Measurements from ENCODE around the gene CCS. TPM values are rescaled to one million over a fixed set of nuclear protein-coding genes. Genes with fewer than 3 reads are reported as not detected.

The CCS gene
- total and polyA plus RNA-seq, 8 donors: 16.9 to 125 (median 20.8) TPM

DNA sequence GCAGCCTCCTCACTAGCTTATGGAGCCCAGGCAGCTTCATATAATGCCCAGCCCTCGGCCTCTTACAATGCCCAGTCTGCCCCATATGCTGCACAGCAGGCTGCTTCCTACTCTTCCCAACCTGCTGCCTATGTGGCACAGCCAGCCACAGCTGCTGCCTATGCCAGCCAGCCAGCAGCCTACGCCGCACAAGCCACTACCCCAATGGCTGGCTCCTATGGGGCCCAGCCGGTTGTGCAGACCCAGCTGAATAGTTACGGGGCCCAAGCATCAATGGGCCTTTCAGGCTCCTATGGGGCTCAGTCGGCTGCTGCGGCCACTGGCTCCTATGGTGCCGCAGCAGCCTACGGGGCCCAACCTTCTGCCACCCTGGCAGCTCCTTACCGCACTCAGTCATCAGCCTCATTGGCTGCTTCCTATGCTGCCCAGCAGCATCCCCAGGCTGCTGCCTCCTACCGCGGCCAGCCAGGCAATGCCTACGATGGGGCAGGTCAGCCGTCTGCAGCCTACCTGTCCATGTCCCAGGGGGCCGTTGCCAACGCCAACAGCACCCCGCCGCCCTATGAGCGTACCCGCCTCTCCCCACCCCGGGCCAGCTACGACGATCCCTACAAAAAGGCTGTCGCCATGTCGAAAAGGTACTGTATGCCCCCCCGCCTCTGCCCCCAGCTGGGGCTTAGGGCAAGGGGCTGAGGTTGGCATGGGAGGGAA, 32.2 kb downstream of the CCS start:
- ATAC-seq: no peak
- WGBS, 2 donors: 93% methylated on average over 26 of the region's 26 CpGs
- Histone ChIP-seq H3K9me3 (no peaks in the 10 kb centered on the region), H3K27ac (no peak overlapping the region), H3K4me3 (no peak overlapping the region), H3K36me3 (peaks cover 8 to 36% (median 33%) of the 10 kb centered on the region in 3 donors), H3K4me1 (peaks cover 4 to 28% (median 6%) of the 10 kb centered on the region in 3 donors), H3K27me3 (no peaks in the 10 kb centered on the region)
- TF ChIP-seq, protein P1, sequence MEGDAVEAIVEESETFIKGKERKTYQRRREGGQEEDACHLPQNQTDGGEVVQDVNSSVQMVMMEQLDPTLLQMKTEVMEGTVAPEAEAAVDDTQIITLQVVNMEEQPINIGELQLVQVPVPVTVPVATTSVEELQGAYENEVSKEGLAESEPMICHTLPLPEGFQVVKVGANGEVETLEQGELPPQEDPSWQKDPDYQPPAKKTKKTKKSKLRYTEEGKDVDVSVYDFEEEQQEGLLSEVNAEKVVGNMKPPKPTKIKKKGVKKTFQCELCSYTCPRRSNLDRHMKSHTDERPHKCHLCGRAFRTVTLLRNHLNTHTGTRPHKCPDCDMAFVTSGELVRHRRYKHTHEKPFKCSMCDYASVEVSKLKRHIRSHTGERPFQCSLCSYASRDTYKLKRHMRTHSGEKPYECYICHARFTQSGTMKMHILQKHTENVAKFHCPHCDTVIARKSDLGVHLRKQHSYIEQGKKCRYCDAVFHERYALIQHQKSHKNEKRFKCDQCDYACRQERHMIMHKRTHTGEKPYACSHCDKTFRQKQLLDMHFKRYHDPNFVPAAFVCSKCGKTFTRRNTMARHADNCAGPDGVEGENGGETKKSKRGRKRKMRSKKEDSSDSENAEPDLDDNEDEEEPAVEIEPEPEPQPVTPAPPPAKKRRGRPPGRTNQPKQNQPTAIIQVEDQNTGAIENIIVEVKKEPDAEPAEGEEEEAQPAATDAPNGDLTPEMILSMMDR (IDR thresholded peaks at IDR 0.05): no peak
- intact Hi-C loops (cut with DNase I): no loop called here
- FAIRE-seq: no peak
- DNase-seq: peak in 1 of 6 donors; percentile 37

DNA sequence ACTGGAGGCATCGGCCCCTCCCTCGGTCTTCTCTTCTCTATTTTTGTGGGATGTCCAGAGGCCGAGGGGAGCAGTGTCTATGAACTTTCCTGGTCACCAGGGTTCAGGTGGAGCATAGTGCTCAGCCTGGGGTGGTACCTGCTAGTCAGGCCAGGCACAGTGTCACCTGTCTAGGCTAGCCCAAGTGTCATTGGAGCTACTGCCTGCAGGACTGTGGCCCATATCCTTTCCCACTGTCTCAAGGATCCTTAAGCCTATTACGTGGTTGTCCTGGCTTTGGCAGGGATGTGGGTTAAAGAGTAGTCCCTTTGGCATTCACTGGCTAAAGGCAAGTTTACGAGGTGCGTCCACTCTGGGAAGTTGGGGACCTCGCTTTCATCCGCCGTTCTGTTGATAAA, 32.8 kb downstream of the CCS start:
- peaks cover 8 to 36% (median 33%) of the 10 kb centered on the region in 3 donors for H3K36me3 ChIP-seq
- no peaks in the 10 kb centered on the region for H3K27me3 ChIP-seq
- no peak overlapping the region for H3K4me3 ChIP-seq
- ATAC-seq (no peak), FAIRE-seq (no peak), DNase-seq (no peak)
- TF ChIP-seq, protein P1 (IDR thresholded peaks at IDR 0.05): no peak
- WGBS, 2 donors: 83 to 85% methylated on average over 9 of the region's 9 CpGs
- peaks cover 4 to 24% (median 6%) of the 10 kb centered on the region in 3 donors for H3K4me1 ChIP-seq
- H3K9me3 ChIP-seq: no peaks in the 10 kb centered on the region
- intact Hi-C loops (cut with DNase I): no loop called here
- H3K27ac ChIP-seq: no peak overlapping the region

DNA sequence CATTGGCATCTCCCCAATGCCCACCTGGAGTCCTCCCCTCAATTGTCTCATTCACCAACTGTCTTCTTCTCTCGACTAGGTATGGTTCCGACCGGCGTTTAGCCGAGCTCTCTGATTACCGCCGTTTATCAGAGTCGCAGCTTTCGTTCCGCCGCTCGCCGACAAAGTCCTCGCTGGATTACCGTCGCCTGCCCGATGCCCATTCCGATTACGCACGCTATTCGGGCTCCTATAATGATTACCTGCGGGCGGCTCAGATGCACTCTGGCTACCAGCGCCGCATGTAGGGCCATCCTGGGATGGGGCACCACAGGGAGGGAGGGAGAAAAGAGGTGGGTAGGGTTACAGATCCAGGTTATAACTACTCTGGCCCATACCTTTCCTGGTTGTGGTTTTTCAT, 33.4 kb downstream of the CCS start:
- DNase-seq: no peak
- Histone ChIP-seq H3K27ac (no peak overlapping the region), H3K9me3 (no peaks in the 10 kb centered on the region), H3K4me1 (peaks cover 4 to 18% (median 6%) of the 10 kb centered on the region in 3 donors), H3K4me3 (no peak overlapping the region), H3K27me3 (no peaks in the 10 kb centered on the region), H3K36me3 (peaks cover 8 to 36% (median 33%) of the 10 kb centered on the region in 3 donors)
- no peak for FAIRE-seq
- no peak for ATAC-seq
- TF ChIP-seq, protein P1 (IDR thresholded peaks at IDR 0.05): no peak
- intact Hi-C loops (cut with DNase I): no loop called here
- 93 to 96% methylated on average over 25 of the region's 25 CpGs for WGBS, 2 donors

DNA sequence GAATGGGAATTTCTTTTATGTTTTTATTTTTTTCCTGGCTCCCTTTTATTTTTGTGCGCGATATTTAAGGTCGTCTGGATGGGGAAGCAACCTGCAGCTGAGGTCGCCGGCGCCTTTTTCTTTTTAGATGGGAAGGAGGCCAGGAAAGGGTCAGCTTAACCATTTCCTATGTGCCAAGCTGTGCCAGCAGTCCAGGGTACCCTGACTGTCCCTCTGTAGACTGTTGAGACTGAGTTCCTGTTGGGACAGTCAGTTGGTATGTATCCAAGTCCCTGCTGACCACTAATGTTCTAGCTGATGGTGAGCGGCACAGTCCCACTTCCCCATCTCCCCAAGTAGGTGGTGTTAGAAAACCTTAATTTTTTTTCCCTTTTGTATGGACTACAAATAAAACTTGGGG, 33.9 kb downstream of the CCS start:
- WGBS, 2 donors: 80 to 88% methylated on average over 7 of the region's 7 CpGs
- no peak for DNase-seq
- peaks cover 8 to 36% (median 33%) of the 10 kb centered on the region in 3 donors for H3K36me3 ChIP-seq

More for the DNA sequence above, 33.9 kb downstream of the CCS start:
- intact Hi-C loops (cut with DNase I): no loop called here
- Histone ChIP-seq H3K27me3 (no peaks in the 10 kb centered on the region), H3K9me3 (no peaks in the 10 kb centered on the region), H3K27ac (no peak overlapping the region), H3K4me1 (peaks cover 4 to 13% (median 6%) of the 10 kb centered on the region in 3 donors), H3K4me3 (no peak overlapping the region)
- TF ChIP-seq, protein P1 (IDR thresholded peaks at IDR 0.05): no peak
- ATAC-seq: peak in 1 of 4 donors; percentile 33
- FAIRE-seq: no peak
